HG02840 (cell line): ENCODE data around the gene ADGRD2.

Experiments used
- ATAC-seq: cut with Tn5 transposase; IDR thresholded peaks from one replicate; pipeline ENCODE4 v1.9.1; 2021; ENCODE audit warnings: mild to moderate bottlenecking, moderate library complexity, moderate number of reproducible peaks; ENCODE audit not compliant: unreplicated experiment, low FRiP score

ADGRD2 gene

GRCh38 chr9:124429530-124429867 lies 20.8 kb upstream of the ADGRD2 start:
- ATAC-seq = no peak

- ATAC-seq = no peak
These were observed 13.9 kb upstream of the ADGRD2 start for GRCh38 chr9:124436320-124436719.

- ATAC-seq = no peak
These were observed 13.2 kb upstream of the ADGRD2 start for GRCh38 chr9:124437086-124437485.

- no peak for ATAC-seq
These were observed 12.2 kb upstream of the ADGRD2 start for GRCh38 chr9:124438091-124438490.

- ATAC-seq = no peak
These were observed 11.2 kb upstream of the ADGRD2 start for GRCh38 chr9:124439086-124439485.

GRCh38 chr9:124439686-124440243 lies 10.5 kb upstream of the ADGRD2 start:
- ATAC-seq = no peak

DNA sequence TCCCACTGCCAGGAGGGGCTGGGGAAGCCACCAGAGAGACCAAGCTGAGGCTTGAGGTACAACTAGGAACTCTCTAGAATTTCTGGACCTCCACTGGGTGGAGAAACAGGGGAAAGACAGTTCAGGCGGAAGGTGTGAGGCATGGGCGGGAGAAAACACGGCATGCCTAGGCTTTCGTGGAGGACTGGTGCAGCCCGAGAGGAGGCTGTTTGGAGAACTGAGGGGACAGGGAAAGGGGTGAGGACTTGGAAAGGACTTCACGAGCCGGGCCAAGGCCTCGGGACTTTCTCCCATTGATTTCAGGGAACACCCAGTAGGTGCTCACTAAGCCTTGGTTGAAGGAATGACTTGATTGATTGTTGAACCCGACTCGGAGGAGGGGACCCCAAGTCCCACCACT lies 9.5 kb upstream of the ADGRD2 start:
- no peak for ATAC-seq

GRCh38 chr9:124441291-124441690 lies 9.0 kb upstream of the ADGRD2 start:
- no peak for ATAC-seq

DNA sequence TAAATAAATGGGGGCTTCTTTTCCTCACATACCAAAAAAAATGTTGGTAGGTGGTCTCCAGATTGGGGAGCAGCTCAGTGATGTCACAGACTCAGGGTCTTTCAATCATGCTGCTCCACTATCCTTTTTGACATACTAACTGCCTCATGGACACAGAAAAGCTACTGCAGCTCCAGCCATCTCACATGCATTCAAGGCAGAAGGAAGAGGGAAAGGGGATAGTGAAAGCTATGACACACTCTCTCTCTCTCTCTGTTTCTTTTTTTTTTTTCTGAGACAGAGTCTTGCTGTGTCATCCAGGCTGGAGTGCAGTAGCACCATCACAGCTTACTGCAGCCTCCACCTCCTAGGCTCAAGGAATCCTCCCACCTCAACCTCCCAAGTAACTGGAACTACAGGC lies 7.9 kb upstream of the ADGRD2 start:
- no peak for ATAC-seq

DNA sequence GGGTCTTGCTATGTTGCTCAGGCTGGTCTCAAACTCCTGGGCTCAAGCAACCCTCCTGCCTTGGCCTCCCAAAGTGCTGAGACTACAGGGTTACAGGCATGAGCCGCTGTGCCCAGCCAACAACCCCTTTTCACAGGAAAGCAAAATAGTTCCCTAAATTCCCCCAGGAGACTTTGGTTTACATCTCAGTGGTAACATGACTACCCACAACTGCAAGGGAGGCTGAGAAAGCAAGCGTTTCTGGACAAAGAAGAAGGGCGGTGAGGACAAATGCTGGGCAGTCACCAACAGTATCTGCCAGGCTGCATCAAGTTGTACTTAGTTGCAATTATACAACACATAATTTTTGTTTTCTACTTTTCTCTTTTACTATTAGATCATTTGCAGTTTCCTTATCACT lies 7.4 kb upstream of the ADGRD2 start:
- ATAC-seq = no peak

GRCh38 chr9:124443625-124444024 lies 6.6 kb upstream of the ADGRD2 start:
- no peak for ATAC-seq

DNA sequence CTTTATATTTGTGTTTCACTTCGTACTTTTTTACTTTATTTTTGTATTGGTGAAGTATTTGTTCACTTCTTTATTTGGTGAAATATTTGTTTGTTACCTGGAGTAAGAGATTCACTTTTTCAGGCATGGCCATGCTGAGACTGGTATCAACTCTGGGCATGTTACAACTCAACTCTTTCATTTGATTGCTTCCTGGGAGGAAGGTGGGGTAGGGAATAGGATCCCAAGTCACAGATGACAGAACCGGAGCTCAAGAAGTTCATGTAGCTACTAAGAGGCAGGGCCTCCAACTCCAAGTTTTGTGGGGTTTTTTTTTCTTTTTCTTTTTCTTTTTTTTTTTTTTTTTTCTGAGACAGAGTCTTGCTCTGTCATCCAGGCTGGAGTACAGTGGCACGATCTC lies 6.1 kb upstream of the ADGRD2 start:
- no peak for ATAC-seq

DNA sequence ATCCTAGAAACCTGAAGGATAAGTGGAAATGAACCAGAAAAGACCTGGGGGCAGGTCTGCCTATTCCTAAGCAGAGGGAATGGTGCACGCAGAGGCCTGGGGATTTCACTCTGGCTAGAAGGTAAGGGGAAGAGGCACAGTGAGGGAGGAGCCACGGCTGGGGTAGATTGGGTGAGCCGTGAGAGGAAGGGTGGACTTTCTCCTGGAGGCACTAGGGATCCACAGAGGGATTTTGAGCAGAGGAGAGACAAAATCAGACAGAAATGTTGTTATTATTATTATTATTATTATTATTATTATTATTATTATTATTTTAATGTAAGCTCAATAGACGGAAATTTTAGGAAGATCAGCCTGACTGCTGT lies 3.0 kb upstream of the ADGRD2 start:
- ATAC-seq = no peak

- no peak for ATAC-seq
These were observed 2.2 kb upstream of the ADGRD2 start for GRCh38 chr9:124448019-124448418.

DNA sequence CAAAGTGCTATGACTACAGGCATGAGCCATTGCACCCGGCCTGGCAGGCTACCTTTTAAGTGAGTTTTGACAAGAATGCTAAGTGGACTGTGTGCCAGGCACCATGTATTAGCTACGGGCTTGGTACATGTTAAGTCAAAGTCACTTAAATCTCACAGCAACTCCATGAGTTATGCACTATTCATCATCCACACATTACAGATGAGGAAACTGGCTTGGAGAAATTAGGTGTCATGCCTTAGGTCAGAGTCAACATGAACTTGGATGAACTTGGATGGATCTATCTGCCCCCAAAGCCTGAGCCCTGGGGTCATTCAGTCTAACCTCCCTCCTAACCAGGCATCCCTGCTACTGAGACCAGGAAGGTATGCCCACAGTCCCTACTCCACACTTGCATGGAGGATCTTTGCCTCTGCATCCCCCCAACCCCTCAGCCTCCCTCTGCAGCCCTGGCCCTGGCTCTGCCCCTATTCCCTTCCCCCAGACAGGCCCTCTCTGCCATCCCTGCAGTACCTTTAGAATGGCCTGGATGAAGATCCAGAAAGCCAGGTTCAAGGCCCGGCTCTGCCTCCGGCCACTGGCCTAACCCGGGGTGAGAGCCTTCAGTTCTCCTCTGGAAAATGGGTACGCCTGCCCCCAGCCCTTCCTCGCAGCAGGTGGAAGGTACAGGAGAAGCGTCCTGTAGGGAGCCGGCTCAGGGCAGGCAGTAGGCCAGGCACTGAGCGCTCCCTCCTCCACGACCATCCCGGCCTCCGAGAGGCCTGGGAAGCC lies 685 bp upstream of the ADGRD2 start:
- no peak for ATAC-seq

GRCh38 chr9:124450931-124451661 lies 845 bp downstream of the ADGRD2 start:
- no peak for ATAC-seq

GRCh38 chr9:124452326-124452725 lies 2.1 kb downstream of the ADGRD2 start:
- no peak for ATAC-seq

DNA sequence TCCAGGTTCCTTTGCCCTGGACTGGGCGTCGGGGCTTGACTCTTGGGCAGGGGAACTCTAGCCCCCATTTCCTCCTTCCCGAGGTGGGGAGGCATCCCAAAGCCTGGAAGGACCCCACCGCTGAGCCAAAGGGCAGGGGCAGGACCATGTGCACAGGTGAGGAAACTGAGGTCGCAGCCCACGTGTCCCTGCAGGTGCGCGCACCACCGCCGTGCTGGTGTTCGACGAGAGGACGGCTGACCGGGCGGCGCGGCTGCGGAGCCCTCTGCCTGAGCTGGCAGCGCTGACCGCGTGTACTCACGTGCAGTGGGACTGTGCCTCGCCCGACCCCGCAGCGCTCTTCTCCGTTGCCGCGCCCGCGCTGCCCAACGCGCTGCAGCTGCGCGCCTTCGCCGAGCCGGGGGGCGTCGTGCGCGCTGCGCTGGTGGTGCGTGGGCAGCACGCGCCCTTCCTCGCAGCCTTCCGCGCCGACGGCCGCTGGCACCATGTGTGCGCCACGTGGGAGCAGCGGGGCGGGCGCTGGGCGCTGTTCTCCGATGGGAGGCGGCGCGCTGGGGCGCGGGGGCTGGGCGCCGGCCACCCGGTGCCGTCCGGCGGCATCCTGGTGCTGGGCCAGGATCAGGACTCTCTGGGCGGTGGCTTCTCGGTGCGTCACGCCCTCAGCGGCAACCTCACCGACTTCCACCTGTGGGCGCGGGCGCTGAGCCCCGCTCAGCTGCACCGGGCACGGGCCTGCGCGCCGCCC lies 2.8 kb downstream of the ADGRD2 start:
- ATAC-seq = no peak

- ATAC-seq = no peak
These were observed 3.4 kb downstream of the ADGRD2 start for GRCh38 chr9:124453586-124454191.

DNA sequence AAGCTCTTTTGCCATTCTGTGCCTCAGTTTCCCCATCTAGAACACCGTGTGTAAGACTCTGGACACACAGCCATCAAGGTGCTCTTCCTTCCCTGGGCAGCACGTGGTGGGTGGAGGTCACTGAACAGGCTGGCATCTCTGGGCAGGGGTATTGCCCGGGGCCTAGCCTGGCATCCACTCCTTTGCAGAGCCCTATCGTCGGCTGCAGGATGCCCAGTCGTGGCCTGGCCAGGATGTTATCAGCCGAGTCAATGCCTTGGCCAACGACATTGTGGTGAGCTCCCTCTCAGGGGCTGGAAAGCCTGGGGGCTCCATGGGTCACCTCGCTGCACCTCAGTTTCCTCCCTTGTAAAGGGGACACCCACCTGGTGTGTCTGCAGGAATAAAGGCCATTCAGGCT lies 4.0 kb downstream of the ADGRD2 start:
- no peak for ATAC-seq
